IMR-90 (cell line): ENCODE results near the gene LGALS12.

Source experiments
- BHLHE40 ChIP-seq: fragments of 150-350 bp; IDR thresholded peaks from 2 replicates; pipeline ENCODE4 v1.6.1; 2016; ENCODE audit warnings: mild to moderate bottlenecking, low read depth, low read length
- CTCF ChIP-seq: conservative IDR thresholded peaks from 2 replicates; pipeline ENCODE4 v1.5.1; 2012; ENCODE audit warnings: mild to moderate bottlenecking, low read depth, low read length, improper control_type of control experiment
- MXI1 ChIP-seq: IDR thresholded peaks from 2 replicates; pipeline ENCODE4 v1.6.1; 2012; ENCODE audit warnings: low read depth, mild to moderate bottlenecking, low read length, moderate library complexity, borderline replicate concordance
- POLR2A ChIP-seq: IDR thresholded peaks from 2 replicates; pipeline ENCODE4 v1.6.1; 2012; ENCODE audit warnings: mild to moderate bottlenecking, low read depth, low read length
- USF2 ChIP-seq: fragments of 150-350 bp; IDR thresholded peaks from 2 replicates; pipeline ENCODE4 v1.6.1; 2017; ENCODE audit warnings: mild to moderate bottlenecking, antibody characterized with exemption, low read length, low read depth

- TF ChIP-seq CTCF, result no peak
- no peak for TF ChIP-seq BHLHE40
- no peak for TF ChIP-seq POLR2A
- TF ChIP-seq MXI1, result no peak
- TF ChIP-seq USF2, result no peak
These were observed 12.7 kb downstream of the LGALS12 start for GRCh38 chr11:63518548-63518947.
